Measurements from ENCODE around the gene CEP250.

GRCh38 chr20:35434085-35435005, 21.1 kb upstream of the CEP250 start:
- TF ChIP-seq CTCF (IDR thresholded peaks at IDR 0.05; ENCODE audit: poor library complexity, severe bottlenecking), result no peak
- TF ChIP-seq POLR2AphosphoS5 (IDR thresholded peaks at IDR 0.05), result no peak
- TF ChIP-seq EZH2 (IDR thresholded peaks at IDR 0.05; ENCODE audit: borderline replicate concordance, insufficient read depth, low read length, poor library complexity, severe bottlenecking), result no peak
- no peak for TF ChIP-seq RAD21 (conservative IDR thresholded peaks at IDR 0.05)
- TF ChIP-seq TAF1 (IDR thresholded peaks at IDR 0.05; ENCODE audit: low read depth), result no peak
- TF ChIP-seq, protein P1, sequence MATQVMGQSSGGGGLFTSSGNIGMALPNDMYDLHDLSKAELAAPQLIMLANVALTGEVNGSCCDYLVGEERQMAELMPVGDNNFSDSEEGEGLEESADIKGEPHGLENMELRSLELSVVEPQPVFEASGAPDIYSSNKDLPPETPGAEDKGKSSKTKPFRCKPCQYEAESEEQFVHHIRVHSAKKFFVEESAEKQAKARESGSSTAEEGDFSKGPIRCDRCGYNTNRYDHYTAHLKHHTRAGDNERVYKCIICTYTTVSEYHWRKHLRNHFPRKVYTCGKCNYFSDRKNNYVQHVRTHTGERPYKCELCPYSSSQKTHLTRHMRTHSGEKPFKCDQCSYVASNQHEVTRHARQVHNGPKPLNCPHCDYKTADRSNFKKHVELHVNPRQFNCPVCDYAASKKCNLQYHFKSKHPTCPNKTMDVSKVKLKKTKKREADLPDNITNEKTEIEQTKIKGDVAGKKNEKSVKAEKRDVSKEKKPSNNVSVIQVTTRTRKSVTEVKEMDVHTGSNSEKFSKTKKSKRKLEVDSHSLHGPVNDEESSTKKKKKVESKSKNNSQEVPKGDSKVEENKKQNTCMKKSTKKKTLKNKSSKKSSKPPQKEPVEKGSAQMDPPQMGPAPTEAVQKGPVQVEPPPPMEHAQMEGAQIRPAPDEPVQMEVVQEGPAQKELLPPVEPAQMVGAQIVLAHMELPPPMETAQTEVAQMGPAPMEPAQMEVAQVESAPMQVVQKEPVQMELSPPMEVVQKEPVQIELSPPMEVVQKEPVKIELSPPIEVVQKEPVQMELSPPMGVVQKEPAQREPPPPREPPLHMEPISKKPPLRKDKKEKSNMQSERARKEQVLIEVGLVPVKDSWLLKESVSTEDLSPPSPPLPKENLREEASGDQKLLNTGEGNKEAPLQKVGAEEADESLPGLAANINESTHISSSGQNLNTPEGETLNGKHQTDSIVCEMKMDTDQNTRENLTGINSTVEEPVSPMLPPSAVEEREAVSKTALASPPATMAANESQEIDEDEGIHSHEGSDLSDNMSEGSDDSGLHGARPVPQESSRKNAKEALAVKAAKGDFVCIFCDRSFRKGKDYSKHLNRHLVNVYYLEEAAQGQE (IDR thresholded peaks at IDR 0.05; ENCODE audit: borderline replicate concordance), result no peak
- no peak for TF ChIP-seq SMC3 (conservative IDR thresholded peaks at IDR 0.05; ENCODE audit: poor library complexity)

Data from neural cell (in vitro differentiated cells).